ENCODE measurements around the gene IL20RA. TPM values are rescaled to one million over a fixed set of nuclear protein-coding genes. Genes with fewer than 3 reads are reported as not detected.

IL20RA gene
- total RNA-seq, 4 donors from 2014 or later = 1.1 to 4.6 (median 1.4) TPM

DNA sequence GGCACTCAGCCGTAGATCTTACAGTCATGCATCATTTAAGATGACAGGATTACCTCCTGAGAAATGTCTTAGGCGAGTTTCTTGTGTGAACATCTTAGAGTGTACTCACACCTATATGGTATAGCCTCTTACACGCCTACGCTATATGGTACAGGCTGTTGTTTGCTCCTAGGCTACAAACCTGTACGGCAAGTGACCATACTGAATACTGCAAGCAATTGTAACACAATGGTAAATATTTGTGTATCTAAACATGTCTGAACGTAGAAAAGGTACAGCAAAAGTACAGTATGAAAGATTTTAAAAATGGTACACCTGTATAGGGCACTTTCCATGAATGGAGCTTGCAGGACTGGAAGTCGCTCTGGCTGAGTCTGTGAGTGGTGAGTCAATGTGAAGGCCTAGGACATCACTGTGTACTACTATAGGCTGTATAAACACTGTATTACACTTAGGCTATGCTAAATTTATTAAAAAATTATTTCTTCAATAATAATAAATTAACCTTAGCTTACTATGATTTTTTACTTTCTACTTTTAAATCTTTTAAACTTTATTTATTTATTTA, 541 bp upstream of the IL20RA start:
- ATAC-seq (ENCODE audit: low FRiP score) = no peak
- no peak for DNase-seq (ENCODE audit: low spot score)
- TF ChIP-seq, protein P1, sequence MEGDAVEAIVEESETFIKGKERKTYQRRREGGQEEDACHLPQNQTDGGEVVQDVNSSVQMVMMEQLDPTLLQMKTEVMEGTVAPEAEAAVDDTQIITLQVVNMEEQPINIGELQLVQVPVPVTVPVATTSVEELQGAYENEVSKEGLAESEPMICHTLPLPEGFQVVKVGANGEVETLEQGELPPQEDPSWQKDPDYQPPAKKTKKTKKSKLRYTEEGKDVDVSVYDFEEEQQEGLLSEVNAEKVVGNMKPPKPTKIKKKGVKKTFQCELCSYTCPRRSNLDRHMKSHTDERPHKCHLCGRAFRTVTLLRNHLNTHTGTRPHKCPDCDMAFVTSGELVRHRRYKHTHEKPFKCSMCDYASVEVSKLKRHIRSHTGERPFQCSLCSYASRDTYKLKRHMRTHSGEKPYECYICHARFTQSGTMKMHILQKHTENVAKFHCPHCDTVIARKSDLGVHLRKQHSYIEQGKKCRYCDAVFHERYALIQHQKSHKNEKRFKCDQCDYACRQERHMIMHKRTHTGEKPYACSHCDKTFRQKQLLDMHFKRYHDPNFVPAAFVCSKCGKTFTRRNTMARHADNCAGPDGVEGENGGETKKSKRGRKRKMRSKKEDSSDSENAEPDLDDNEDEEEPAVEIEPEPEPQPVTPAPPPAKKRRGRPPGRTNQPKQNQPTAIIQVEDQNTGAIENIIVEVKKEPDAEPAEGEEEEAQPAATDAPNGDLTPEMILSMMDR (IDR thresholded peaks at IDR 0.05) = no peak

DNA sequence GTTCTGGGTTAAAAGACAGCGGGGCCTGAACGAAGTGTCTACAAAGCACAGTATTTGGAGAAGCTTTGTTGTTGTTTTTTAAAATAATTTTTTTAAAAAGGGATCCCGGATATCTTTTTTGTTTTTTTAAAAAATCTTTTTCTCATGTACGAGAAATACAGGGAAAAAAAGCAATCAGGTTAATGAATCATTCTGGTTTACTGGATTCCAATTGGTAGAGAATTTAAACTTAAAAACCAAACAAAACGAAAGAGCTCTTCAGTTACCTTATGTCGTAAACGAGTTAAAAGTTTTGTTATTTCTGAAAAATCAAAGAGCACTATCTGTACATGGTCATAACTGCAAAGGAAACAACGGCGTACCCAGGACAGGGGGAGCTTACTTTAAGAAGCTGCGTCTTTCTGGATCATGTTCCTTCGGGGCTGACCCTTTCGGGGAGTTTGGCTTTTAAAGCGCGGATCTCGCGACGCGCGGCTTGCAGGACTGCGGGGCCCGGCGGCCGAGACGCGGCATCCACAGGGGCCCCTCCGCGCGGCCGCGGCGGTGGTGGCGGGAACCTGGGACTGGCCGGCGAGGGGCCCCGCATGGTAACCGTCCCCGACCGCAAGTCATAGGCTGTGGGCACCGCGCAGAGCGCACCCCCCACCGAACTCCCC, 927 bp downstream of the IL20RA start:
- peak; percentile 61 for ATAC-seq (ENCODE audit: low FRiP score)
- TF ChIP-seq, protein P1 (IDR thresholded peaks at IDR 0.05) = no peak
- DNase-seq (ENCODE audit: low spot score) = no peak

DNA sequence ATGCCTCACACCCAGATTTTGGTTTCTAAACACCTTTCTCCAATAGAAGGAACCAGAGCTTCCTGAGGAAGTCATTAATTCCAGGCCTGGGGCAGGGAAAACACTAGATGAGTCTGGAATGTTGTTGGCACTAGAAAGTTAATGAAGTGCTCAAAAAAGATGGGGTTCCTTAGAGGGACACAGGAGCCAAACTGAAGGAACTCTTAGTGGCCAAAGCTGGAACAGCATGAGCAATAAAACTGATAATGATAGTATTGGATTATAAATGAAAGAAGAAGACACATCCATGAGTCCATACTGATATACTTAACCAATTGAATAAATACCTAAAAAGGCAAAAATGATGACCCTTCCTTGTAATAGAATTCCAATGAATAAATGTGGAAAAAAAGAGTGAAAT, 4.4 kb downstream of the IL20RA start:
- TF ChIP-seq, protein P1 (IDR thresholded peaks at IDR 0.05) = no peak
- ATAC-seq (ENCODE audit: low FRiP score) (no peak), DNase-seq (ENCODE audit: low spot score) (no peak)

DNA sequence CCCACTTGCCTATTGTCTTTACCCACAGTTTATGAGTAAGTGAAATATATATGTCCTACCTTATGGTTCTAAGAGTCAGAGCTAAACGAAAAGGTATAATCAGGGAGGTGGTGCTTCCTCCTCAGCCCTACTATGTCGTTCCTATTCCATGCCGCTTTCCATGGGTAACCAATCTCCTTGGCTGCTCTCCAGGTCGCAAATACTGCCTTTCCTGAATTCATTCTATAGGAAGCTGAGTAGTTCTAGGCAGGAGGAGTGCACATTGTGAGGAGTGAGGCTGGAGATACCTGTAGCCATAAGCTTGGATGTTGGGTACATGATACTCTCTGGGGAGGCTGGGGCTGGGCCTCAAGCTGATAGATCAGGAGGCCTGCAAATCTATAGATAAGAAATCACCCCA, 5.8 kb downstream of the IL20RA start:
- TF ChIP-seq, protein P1 (IDR thresholded peaks at IDR 0.05) = no peak
- no peak for ATAC-seq (ENCODE audit: low FRiP score)
- no peak for DNase-seq (ENCODE audit: low spot score)

DNA sequence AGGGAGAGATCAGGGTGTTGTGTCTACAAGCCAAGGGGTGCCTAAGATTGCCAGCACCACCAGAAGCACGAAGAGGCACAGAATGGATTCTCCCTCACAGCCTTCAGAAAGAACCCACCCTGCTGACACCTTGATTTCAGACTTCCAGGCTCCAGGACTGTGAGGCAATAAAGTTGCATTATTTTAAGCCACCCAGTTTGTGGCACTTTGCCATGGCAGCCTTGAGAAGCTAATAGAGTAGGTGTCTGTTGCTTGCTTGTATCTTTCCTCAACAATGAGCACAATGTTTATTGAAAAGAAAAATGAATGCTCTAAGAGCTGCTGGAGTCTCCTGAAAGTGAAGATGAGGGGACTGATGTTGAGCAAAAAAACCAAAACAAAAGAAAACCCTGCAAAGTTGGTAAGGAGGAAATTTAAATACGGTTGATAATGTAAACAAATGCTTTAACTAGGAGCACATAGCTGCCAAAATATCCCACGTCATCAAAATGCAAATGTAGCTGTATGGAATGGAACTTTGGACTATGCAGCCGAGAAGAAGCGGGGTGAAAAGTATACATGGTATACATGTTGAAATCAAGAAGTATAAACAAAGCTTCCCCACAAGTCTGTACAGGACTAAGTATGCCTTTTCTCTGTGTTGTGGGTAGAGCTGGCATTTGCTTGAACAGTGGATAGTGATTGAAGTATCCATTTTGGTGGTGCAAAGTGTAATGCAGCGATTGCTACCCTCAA, 8.0 kb downstream of the IL20RA start:
- no peak for ATAC-seq (ENCODE audit: low FRiP score)
- DNase-seq (ENCODE audit: low spot score) = no peak

DNA sequence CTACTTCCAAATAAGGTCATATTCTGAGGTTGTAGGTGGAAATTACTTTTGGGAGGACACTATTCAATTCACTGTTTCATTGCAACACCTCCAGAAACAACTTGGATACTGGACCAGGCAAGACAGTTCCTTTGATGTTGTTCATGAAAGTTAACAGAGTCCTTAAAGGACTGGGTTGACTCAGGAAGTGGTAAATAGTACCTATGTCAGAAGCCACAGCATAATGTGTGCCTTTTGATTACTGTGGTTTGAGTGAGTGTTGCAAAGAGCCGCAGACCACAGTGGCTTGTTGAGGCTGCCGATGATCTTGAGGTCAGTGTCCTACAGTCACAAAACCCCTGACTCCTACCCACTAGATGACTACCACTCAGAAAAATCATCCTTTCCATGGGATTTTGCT, 10.9 kb downstream of the IL20RA start:
- ATAC-seq (ENCODE audit: low FRiP score) (no peak), DNase-seq (ENCODE audit: low spot score) (no peak)
- TF ChIP-seq, protein P1 (IDR thresholded peaks at IDR 0.05) = no peak

More for the DNA sequence above, 8.0 kb downstream of the IL20RA start:
- TF ChIP-seq, protein P1 (IDR thresholded peaks at IDR 0.05) = no peak

Measured in omental fat pad (tissue), 4 donors.